Tibial nerve (tissue), 4 donors: ENCODE data around the gene TMEM151B.

Source experiments
- CTCF ChIP-seq, 5 experiments: fragments of 200-600 bp in 3 of 5; fragments of 450-650 bp in 2 of 5; sonication (generic) in 3 of 5; IDR thresholded peaks; one replicate each; pipeline ENCODE4 v1.5.1; 2016 to 2019; ENCODE audit warnings: antibody characterized with exemption in 5 of 5, mild to moderate bottlenecking in 3 of 5, moderate library complexity in 2 of 5
- EP300 ChIP-seq, 2 donors: sonication (generic); formaldehyde crosslinking; IDR thresholded peaks; one replicate each; pipeline ENCODE4 v1.6.1; 2017; ENCODE audit warnings: antibody characterized with exemption in 2 of 2, mild to moderate bottlenecking in 1 of 2
- POLR2A ChIP-seq, 2 donors: fragments of 450-650 bp; IDR thresholded peaks; one replicate each; pipeline ENCODE4 v1.6.1; 2017; ENCODE audit warnings: antibody characterized with exemption in 2 of 2, mild to moderate bottlenecking in 2 of 2, moderate library complexity in 2 of 2

DNA sequence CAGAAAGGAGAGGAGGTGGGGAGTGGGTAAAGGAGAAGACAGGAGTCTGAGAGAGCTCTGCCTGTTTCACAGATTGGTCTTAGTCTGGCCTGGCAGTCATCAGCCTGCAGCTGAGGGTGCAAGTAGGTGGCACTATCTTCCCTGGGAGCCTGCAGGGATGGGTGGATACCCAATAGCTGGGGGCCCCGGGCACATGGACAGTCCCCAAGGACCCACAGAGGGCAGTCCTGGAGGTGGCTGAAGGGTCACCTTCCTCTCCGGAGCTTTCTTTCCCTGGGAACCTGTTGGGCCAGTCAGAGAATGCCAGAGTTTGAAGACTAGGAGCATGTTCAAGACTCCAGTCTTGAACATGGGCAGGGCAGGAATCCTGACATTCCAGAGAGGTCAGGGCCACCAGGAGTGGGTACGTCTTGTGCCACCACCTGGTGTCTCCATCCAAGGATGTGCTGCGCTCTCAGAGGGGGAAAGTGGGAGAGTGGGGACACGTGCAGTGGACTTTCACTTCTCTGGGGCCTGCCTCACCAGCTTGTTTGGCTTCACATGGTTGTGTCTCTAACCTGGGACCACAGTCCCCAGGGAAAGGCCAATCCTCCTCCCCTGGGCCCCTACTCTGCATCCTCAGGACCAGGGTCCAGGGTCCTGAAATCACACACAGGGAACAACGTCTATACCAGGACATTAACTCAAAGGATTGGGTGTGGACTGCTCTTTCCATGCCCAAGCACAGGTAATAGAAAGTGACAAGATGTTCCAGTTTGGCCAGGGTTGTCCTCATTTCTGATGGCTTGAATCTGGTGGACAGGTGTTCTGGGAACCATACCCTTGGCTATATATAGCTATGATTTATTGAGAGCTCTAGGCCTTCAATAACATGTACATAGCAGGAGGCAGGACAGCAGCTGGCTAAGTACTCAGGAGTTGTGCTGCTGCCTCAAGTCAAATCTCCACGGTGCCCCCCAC lies 24.9 kb downstream of the TMEM151B start:
- no peak for TF ChIP-seq CTCF (IDR thresholded peaks at IDR 0.05)
- TF ChIP-seq EP300 (IDR thresholded peaks at IDR 0.05), result no peak
- no peak for TF ChIP-seq POLR2A (IDR thresholded peaks at IDR 0.05)
